Keratinocyte (primary cell): ENCODE data around the gene NMS.

ENCODE experiments used
- EZH2 ChIP-seq: IDR thresholded peaks from one replicate; pipeline ENCODE4 v1.6.1; 2012; ENCODE audit warnings: inconsistent platforms, mild to moderate bottlenecking, low read length, moderate library complexity
- TF ChIP-seq, protein P1 (sequence below), 3 experiments: IDR thresholded peaks in 1 of 3; conservative IDR thresholded peaks in 1 of 3; optimal IDR thresholded peaks in 1 of 3; 2 replicates in 2 of 3; 3 replicates in 1 of 3; pipeline versions ENCODE3 to v1.5.1; 2011; ENCODE audit warnings: low read length in 3 of 3, mild to moderate bottlenecking in 3 of 3, moderate library complexity in 2 of 3, control low read depth in 1 of 3, inconsistent platforms in 1 of 3; ENCODE audit not compliant: insufficient read depth in 2 of 3; ENCODE audit errors: extremely low read depth in 1 of 3

DNA sequence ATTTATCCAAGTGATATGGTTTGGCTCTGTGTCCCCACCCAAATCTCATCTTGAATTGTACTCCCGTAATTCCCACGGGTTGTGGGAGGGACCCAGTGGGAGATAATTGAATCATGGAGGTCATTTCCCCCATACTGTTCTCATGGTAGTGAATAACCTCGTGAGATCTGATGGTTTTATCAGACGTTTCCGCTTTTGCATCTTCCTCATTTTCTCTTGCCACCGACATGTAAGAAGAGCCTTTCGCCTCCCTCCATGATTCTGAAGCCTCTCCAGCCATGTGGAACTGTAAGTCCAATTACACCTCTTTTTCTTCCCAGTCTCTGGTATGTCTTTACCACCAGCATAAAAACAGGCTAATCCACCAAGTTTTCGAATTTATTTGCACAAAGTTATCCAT, 32.5 kb upstream of the NMS start:
- no peak for TF ChIP-seq EZH2
- TF ChIP-seq, protein P1, sequence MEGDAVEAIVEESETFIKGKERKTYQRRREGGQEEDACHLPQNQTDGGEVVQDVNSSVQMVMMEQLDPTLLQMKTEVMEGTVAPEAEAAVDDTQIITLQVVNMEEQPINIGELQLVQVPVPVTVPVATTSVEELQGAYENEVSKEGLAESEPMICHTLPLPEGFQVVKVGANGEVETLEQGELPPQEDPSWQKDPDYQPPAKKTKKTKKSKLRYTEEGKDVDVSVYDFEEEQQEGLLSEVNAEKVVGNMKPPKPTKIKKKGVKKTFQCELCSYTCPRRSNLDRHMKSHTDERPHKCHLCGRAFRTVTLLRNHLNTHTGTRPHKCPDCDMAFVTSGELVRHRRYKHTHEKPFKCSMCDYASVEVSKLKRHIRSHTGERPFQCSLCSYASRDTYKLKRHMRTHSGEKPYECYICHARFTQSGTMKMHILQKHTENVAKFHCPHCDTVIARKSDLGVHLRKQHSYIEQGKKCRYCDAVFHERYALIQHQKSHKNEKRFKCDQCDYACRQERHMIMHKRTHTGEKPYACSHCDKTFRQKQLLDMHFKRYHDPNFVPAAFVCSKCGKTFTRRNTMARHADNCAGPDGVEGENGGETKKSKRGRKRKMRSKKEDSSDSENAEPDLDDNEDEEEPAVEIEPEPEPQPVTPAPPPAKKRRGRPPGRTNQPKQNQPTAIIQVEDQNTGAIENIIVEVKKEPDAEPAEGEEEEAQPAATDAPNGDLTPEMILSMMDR (optimal IDR thresholded peaks at IDR 0.05 in 1 of 3, IDR thresholded peaks at IDR 0.05 in 1 of 3, conservative IDR thresholded peaks at IDR 0.05 in 1 of 3; ENCODE audit: extremely low read depth in 1 of 3, insufficient read depth in 2 of 3, low read length in 3 of 3): no peak
